Heart right ventricle (tissue), 16 donors: ENCODE data around the gene THSD7A. TPM values are rescaled to one million over a fixed set of nuclear protein-coding genes. Genes with fewer than 3 reads are reported as not detected.

ENCODE experiments used
- ATAC-seq, 8 donors: fragments of 200-7000 bp; cut with Tn5 transposase; one replicate each; pipeline ENCODE4 v1.9.1; 2020; ENCODE audit warnings: mild to moderate bottlenecking in 8 of 8, moderate library complexity in 8 of 8, moderate number of reproducible peaks in 1 of 8
- DNase-seq, 2 donors: peaks; one replicate each; pipeline ENCODE4 v3.0.0-alpha.2; 2020
- H3K27ac ChIP-seq, 10 donors: fragments of 200-600 bp; sonication (generic) in 2 of 10; one replicate each; pipeline versions ENCODE4 v1.5.0 to v1.8.0; 2020 to 2022; ENCODE audit warnings: mild to moderate bottlenecking in 3 of 10
- H3K27me3 ChIP-seq, 7 donors: fragments of 200-600 bp; one replicate each; pipeline ENCODE4 v1.8.0; 2021 to 2022; ENCODE audit warnings: mild to moderate bottlenecking in 2 of 7
- H3K36me3 ChIP-seq, 9 donors: fragments of 200-600 bp; sonication (generic) in 1 of 9; one replicate each; pipeline versions ENCODE4 v1.5.0 to v1.8.0; 2020 to 2022; ENCODE audit warnings: mild to moderate bottlenecking in 2 of 9
- H3K4me1 ChIP-seq, 9 donors: fragments of 200-600 bp; sonication (generic) in 1 of 9; one replicate each; pipeline versions ENCODE4 v1.5.0 to v1.8.0; 2020 to 2022; ENCODE audit warnings: mild to moderate bottlenecking in 4 of 9
- H3K4me3 ChIP-seq, 10 donors: fragments of 200-600 bp; sonication (generic) in 2 of 10; one replicate each; pipeline versions ENCODE4 v1.5.0 to v1.8.0; 2020 to 2022; ENCODE audit warnings: mild to moderate bottlenecking in 7 of 10, moderate library complexity in 2 of 10
- H3K9me3 ChIP-seq, 11 donors: fragments of 200-600 bp in 10 of 11; sonication (generic) in 2 of 11; one replicate each; pipeline versions ENCODE4 v1.5.0 to v1.8.0; 2013 to 2022; ENCODE audit warnings: mild to moderate bottlenecking in 2 of 11, control low read depth in 1 of 11, moderate library complexity in 1 of 11
- CTCF ChIP-seq, 9 donors: fragments of 200-600 bp; sonication (generic) in 2 of 9; IDR thresholded peaks; one replicate each; pipeline versions ENCODE4 v1.5.0 to v1.8.0; 2021 to 2022; ENCODE audit warnings: antibody characterized with exemption in 9 of 9, mild to moderate bottlenecking in 5 of 9, moderate library complexity in 1 of 9
- WGBS, 2 donors: extraction: QIAGEN DNeasy Blood & Tissue Kit; methylation state at CpG; one replicate each; pipeline ENCODE4 v1.1.7; 2013; ENCODE audit warnings: inconsistent platforms in 1 of 2; 5-methylcytosine and 5-hydroxymethylcytosine counted together
- intact Hi-C, 10 donors: fragments of 100-400 bp; cut with DNase I; formaldehyde crosslinking; loops; one replicate each; pipeline versions ENCODE4 v1.11.1 to v1.14.2; 2022
- polyA plus RNA-seq, 2 donors: library from polyadenylated mRNA; stranded (reverse); fragments of 200-250 nt; gene quantifications; one replicate each; pipeline ENCODE4 v1.2.3, GENCODE V29; 2013
- total RNA-seq, 10 donors: library from RNA; stranded (reverse); fragmentation: NEBNext Ultra II Directional in 3 of 10; extraction: Animal tissue kit (Norgen Biotek cat#: 25700) in 3 of 10; gene quantifications; one replicate each; pipeline versions ENCODE4 v1.2.1 to v1.2.4, GENCODE V29; 2021 to 2023
- donor health status: Arrhythmogenic right ventricular cardiomyopathy.
- donor health status: ischemic (EF 13 %, LVEDD 7.1; RV severe dilation, severe dysfunction).
- donor health status: healthy with polysubstance abuse.
- donor health status: DM: no; HTN: yes; CAD: no.
- donor health status: DM: no; HTN: no; CAD: no.
- donor health status: ischemic (EF 25% LVEDD 6.9; RV normal size, moderate dysfunction).
- donor health status: ischemic (EF 25% LVEDD 5.7; RV mildly dilated, moderate dysfunction).
- donor health status: healthy.
- donor health status: DM: yes; HTN: yes; CAD: no.
- donor health status: Ischemic cardiomyopathy.
- donor health status: ischemic (EF 35%, LVEDD 5.7; RV mildly dilated, moderate dysfunction).
- donor health status: nonischemic (EF 11% LVEDD 7.7; RV severe dilation, severe dysfunction).
- donor health status: DM: yes; HTN: yes; CAD: no.
- donor health status: PGD.
- donor health status: ischemic (EF 29% LVEDD 5.4; RV normal size, mild dysfunction).
- donor health status: nonischemic (EF 23%, LVEDD 6.1; RV moderate dilation, normal function).

THSD7A gene
- total and polyA plus RNA-seq, 12 donors = 0.22 to 3.4 (median 1.2) TPM

DNA sequence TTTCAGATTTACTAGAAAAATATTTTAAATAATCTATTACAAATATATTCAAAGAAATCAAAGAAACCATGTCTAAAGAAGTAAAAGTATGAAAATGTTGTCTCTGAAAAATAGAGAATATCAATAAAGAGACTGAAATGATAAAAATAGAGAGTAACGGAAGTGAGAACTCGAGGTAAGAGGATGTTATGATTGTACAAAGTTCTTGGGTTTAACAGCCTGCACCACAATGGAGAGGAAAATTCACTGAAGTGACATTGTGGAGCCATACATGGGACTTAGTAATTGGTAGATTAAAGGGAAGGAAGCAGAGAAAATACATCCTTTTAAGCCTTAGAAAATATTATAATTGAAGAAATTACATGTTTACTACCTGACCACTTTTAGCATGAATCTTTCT, 77.9 kb downstream of the THSD7A start:
- ATAC-seq = no peak
- Histone ChIP-seq H3K27ac (no peak overlapping the region), H3K4me3 (no peak overlapping the region), H3K36me3 (no peaks in the 10 kb centered on the region), H3K4me1 (no peaks in the 10 kb centered on the region), H3K9me3 (no peaks in the 10 kb centered on the region), H3K27me3 (no peaks in the 10 kb centered on the region)
- no peak for DNase-seq
- TF ChIP-seq CTCF (IDR thresholded peaks at IDR 0.05) = no peak
- 79 to 83% methylated on average over 2 of the region's 2 CpGs for WGBS, 2 donors
- intact Hi-C loops = no loop called here

- H3K27ac ChIP-seq = no peak overlapping the region
- DNase-seq (no peak), ATAC-seq (no peak)
- H3K27me3 ChIP-seq = no peaks in the 10 kb centered on the region
- no peak overlapping the region for H3K4me3 ChIP-seq
- intact Hi-C loops = no loop called here
- H3K36me3 ChIP-seq = no peaks in the 10 kb centered on the region
- no peak for TF ChIP-seq CTCF (IDR thresholded peaks at IDR 0.05)
- no peaks in the 10 kb centered on the region for H3K4me1 ChIP-seq
- no peaks in the 10 kb centered on the region for H3K9me3 ChIP-seq
Measured at GRCh38 chr7:11753433-11753832, 78.6 kb downstream of the THSD7A start.

GRCh38 chr7:11751807-11752389, 80.1 kb downstream of the THSD7A start:
- no peaks in the 10 kb centered on the region for H3K36me3 ChIP-seq
- H3K27ac ChIP-seq = no peak overlapping the region
- TF ChIP-seq CTCF (IDR thresholded peaks at IDR 0.05) = no peak
- ATAC-seq = no peak
- no peak overlapping the region for H3K4me3 ChIP-seq
- no peaks in the 10 kb centered on the region for H3K27me3 ChIP-seq
- no peak for DNase-seq
- 78 to 84% methylated on average over 8 of the region's 8 CpGs for WGBS, 2 donors
- H3K4me1 ChIP-seq = peaks cover 0 to 5% (median 0%) of the 10 kb centered on the region in 9 donors
- no peaks in the 10 kb centered on the region for H3K9me3 ChIP-seq
- intact Hi-C loops = no loop called here

- intact Hi-C loops = no loop called here
- DNase-seq (no peak), ATAC-seq (no peak)
- Histone ChIP-seq H3K27me3 (no peaks in the 10 kb centered on the region), H3K9me3 (peaks cover 0 to 1% (median 0%) of the 10 kb centered on the region in 11 donors), H3K36me3 (no peaks in the 10 kb centered on the region), H3K27ac (no peak overlapping the region), H3K4me1 (peaks cover 0 to 5% (median 0%) of the 10 kb centered on the region in 9 donors), H3K4me3 (no peak overlapping the region)
- TF ChIP-seq CTCF (IDR thresholded peaks at IDR 0.05) = no peak
- WGBS, 2 donors = 96% methylated on average over 2 of the region's 2 CpGs
Measured at GRCh38 chr7:11751315-11751714, 80.7 kb downstream of the THSD7A start.
